Measurements from ENCODE around the gene GPX4.

The GPX4 gene

DNA sequence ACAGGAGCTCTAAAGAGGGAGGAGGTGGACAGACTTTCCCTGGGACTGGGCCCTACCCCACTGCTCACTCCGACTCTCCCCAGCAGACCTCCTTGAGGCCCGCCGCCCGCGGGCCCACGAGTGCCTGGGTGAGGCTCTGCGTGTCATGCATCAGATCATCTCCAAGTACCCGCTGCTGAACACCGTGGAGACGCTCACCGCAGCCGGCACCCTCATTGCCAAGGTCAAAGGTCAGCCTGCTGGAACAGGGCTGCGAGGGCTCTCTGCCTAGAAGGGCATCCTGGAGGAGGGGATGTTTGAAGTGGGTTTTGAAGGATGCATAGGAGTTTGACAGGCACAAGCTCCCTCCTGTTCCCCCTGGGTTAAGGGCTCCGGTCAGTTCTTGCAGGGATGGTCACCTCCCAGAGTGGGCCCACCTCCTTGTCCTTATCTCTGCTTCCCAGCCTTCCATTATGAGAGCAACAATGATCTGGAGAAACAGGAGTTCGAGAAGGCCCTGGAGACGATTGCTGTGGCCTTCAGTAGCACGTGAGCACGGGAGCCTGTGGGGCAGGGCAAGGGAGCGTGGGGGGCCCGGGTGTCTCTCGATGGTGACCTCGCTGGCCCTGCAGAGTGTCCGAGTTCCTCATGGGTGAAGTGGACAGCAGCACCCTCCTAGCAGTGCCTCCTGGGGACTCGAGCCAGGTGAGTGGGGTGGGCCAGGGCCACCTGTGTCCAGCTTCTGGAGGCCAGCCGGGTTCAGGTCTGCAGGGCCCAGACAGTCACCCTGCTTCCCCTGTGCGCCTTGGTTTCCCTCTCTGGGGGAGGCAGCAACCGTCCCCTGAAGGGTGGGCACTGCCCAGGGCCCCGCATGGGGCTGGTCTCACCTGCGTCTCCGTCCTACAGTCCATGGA, 30.5 kb upstream of the GPX4 start:
- in situ Hi-C loops (cut with HindIII; ENCODE audit: low sequenced_read_pairs), result no loop called here
- no peak overlapping the region for H3K4me3 ChIP-seq (ENCODE audit: low read depth, low read length)
- TF ChIP-seq, protein P1, sequence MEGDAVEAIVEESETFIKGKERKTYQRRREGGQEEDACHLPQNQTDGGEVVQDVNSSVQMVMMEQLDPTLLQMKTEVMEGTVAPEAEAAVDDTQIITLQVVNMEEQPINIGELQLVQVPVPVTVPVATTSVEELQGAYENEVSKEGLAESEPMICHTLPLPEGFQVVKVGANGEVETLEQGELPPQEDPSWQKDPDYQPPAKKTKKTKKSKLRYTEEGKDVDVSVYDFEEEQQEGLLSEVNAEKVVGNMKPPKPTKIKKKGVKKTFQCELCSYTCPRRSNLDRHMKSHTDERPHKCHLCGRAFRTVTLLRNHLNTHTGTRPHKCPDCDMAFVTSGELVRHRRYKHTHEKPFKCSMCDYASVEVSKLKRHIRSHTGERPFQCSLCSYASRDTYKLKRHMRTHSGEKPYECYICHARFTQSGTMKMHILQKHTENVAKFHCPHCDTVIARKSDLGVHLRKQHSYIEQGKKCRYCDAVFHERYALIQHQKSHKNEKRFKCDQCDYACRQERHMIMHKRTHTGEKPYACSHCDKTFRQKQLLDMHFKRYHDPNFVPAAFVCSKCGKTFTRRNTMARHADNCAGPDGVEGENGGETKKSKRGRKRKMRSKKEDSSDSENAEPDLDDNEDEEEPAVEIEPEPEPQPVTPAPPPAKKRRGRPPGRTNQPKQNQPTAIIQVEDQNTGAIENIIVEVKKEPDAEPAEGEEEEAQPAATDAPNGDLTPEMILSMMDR (IDR thresholded peaks at IDR 0.05; ENCODE audit: low read depth, low read length, missing control alignments), result no peak
- DNase-seq (ENCODE audit: low read depth), result no peak

DNA sequence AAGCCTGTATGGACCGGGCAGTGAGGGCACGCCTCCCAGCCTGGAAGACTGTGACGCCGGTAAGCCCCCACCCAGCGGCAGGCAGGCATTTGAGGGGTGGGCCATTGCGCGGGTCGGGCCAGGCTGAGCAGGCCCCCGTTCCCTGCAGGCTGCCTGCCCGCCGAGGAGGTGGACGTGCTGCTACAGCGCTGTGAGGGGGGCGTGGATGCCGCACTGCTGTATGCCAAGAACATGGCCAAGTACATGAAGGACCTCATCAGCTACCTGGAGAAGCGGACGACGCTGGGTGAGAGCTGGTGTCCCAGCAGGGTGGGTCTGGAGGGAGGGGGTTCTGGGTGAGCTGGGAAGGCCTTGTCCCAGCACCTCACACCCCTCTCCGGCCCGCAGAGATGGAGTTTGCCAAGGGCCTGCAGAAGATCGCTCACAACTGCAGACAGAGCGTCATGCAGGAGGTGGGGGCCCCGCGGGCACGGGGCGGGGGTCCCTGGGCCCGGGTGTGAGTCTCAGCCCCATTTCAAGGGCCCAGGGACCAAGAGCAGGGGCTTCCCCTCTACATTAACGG, 29.8 kb upstream of the GPX4 start:
- TF ChIP-seq, protein P1 (IDR thresholded peaks at IDR 0.05; ENCODE audit: low read depth, low read length, missing control alignments), result no peak
- H3K4me3 ChIP-seq (ENCODE audit: low read depth, low read length), result no peak overlapping the region
- no peak for DNase-seq (ENCODE audit: low read depth)
- in situ Hi-C loops (cut with HindIII; ENCODE audit: low sequenced_read_pairs), result no loop called here

DNA sequence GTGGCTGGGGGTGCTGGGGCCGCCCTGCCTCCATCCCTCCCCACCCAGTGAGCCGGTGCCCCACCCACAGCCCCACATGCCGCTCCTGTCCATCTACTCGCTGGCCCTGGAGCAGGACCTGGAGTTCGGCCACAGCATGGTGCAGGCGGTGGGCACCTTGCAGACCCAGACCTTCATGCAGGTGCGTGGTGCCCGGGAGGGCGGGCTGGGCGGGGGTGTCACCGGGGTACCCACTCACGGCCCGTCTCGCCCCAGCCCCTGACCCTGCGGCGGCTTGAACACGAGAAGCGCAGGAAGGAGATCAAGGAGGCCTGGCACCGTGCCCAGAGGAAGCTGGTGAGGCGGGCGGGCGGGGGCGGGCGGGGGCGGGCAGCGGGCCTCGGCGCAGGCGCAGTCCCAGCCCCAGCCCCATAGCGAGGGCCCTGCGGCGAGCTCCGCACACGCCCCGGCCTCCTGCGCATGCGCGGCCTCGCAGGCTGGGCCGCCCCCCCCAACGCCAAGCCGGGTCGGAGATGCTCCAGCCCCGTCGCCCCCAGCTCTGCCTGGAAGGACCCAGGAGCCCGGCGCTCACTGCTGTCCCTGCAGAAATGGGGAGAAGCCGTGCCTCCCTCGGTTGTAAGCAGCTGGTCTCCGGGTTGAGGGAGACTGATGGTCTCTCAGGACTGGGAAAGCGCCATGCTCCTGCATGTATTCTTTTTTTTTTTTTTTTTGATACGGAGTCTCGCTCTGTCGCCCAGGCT, 29.1 kb upstream of the GPX4 start:
- DNase-seq (ENCODE audit: low read depth), result no peak
- H3K4me3 ChIP-seq (ENCODE audit: low read depth, low read length), result no peak overlapping the region
- TF ChIP-seq, protein P1 (IDR thresholded peaks at IDR 0.05; ENCODE audit: low read depth, low read length, missing control alignments), result no peak
- in situ Hi-C loops (cut with HindIII; ENCODE audit: low sequenced_read_pairs), result no loop called here

DNA sequence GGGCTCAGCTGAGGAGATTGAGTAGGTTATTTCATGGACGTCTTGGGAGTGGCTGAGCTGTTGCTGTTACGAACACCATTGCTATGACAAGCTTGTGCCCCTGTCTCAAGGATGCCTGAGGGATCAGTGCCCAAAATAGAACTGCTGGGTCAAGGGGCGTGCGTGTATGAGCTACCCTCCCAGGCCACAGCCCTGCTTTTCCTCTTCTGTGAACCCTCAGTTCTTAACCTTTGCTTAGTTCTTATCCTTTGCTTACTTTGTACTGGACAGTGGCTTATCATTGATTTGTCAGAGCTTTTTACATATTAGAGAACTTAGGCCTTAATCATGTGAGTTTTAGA, 27.8 kb upstream of the GPX4 start:
- in situ Hi-C loops (cut with HindIII; ENCODE audit: low sequenced_read_pairs), result no loop called here
- no peak for DNase-seq (ENCODE audit: low read depth)
- H3K4me3 ChIP-seq (ENCODE audit: low read depth, low read length), result no peak overlapping the region
- TF ChIP-seq, protein P1 (IDR thresholded peaks at IDR 0.05; ENCODE audit: low read depth, low read length, missing control alignments), result no peak

DNA sequence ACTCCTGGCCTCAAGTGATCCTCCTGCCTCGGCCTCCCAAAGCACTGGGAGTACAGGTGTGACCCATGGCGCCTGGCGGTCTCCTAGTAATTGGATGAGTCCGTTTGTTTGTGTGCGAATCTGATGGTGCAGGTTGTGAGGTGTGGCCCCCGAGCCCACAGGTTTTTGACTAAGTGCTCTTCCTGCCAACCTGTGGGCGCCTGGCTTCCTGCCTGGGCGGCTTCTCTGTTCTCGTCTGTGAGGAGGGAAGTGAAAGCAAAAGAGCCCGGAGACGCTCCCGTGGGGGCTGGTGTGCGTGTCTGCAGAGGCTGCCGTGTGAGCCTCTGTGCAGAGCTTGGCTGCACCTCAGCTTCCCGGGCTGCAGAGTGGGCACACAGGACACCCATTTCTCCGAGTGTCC, 26.8 kb upstream of the GPX4 start:
- in situ Hi-C loops (cut with HindIII; ENCODE audit: low sequenced_read_pairs), result no loop called here
- TF ChIP-seq, protein P1 (IDR thresholded peaks at IDR 0.05; ENCODE audit: low read depth, low read length, missing control alignments), result no peak
- DNase-seq (ENCODE audit: low read depth), result no peak
- no peak overlapping the region for H3K4me3 ChIP-seq (ENCODE audit: low read depth, low read length)

DNA sequence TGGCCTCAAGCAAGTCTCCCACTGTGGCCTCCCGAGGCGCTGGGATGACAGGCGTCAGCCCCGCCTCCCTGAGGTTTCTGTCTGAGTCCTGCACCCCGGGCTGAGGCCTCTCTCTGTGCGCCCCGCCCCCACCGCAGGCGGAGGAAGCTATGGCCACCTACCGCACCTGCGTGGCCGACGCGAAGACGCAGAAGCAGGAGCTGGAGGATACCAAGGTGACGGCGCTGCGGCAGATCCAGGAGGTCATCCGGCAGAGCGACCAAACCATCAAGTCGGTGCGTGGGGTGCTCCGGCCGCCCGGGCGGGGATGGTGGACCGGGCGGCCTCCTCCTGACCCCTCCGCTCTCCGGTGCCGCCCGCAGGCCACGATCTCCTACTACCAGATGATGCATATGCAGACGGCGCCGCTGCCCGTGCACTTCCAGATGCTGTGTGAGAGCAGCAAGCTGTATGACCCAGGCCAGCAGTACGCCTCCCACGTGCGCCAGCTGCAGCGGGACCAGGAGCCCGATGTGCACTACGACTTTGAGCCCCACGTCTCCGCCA, 24.2 kb upstream of the GPX4 start:
- DNase-seq (ENCODE audit: low read depth), result no peak
- TF ChIP-seq, protein P1 (IDR thresholded peaks at IDR 0.05; ENCODE audit: low read depth, low read length, missing control alignments), result no peak
- H3K4me3 ChIP-seq (ENCODE audit: low read depth, low read length), result no peak overlapping the region
- in situ Hi-C loops (cut with HindIII; ENCODE audit: low sequenced_read_pairs), result no loop called here

Data from astrocyte of the cerebellum (primary cell).